HEK293 (cell line): ENCODE measurements around the gene CLTCL1.

Source experiments
- KLF10 ChIP-seq: fragments of 450-650 bp; IDR thresholded peaks from 2 replicates; pipeline ENCODE4 v1.5.1; 2018; ENCODE audit warnings: missing biosample characterization, mild to moderate bottlenecking, missing genetic modification characterization
- MYNN ChIP-seq: fragments of 450-650 bp; formaldehyde crosslinking; IDR thresholded peaks from 2 replicates; pipeline ENCODE4 v1.5.1; 2016; ENCODE audit warnings: missing biosample characterization, missing genetic modification characterization, borderline replicate concordance
- SCRT2 ChIP-seq: fragments of 450-650 bp; formaldehyde crosslinking; IDR thresholded peaks from 2 replicates; pipeline ENCODE4 v1.5.1; 2016; ENCODE audit warnings: missing biosample characterization, missing genetic modification characterization
- SETDB1 ChIP-seq: IDR thresholded peaks from one replicate; pipeline ENCODE4 v1.6.1; 2017; ENCODE audit warnings: mild to moderate bottlenecking, low read length, moderate library complexity, mixed read lengths; ENCODE audit not compliant: insufficient read length
- TCF7L2 ChIP-seq: IDR thresholded peaks from 2 replicates; pipeline ENCODE4 v1.6.1; 2011; ENCODE audit warnings: low read depth, mild to moderate bottlenecking, inconsistent platforms, low read length, moderate library complexity, borderline replicate concordance
- ZBTB17 ChIP-seq: fragments of 450-650 bp; formaldehyde crosslinking; IDR thresholded peaks from 2 replicates; pipeline ENCODE4 v1.5.1; 2016; ENCODE audit warnings: missing biosample characterization, missing genetic modification characterization
- ZBTB20 ChIP-seq: fragments of 450-650 bp; formaldehyde crosslinking; IDR thresholded peaks from 2 replicates; pipeline ENCODE4 v1.5.1; 2016; ENCODE audit warnings: missing biosample characterization, missing genetic modification characterization
- ZBTB21 ChIP-seq: fragments of 450-650 bp; formaldehyde crosslinking; IDR thresholded peaks from 2 replicates; pipeline ENCODE4 v1.5.1; 2017; ENCODE audit warnings: missing biosample characterization, missing genetic modification characterization
- ZBTB26 ChIP-seq: fragments of 450-650 bp; formaldehyde crosslinking; optimal IDR thresholded peaks from 2 replicates; pipeline ENCODE3; 2016; ENCODE audit warnings: missing biosample characterization, mild to moderate bottlenecking, missing genetic modification characterization
- ZBTB44 ChIP-seq: fragments of 450-650 bp; IDR thresholded peaks from 2 replicates; pipeline ENCODE4 v1.5.1; 2018; ENCODE audit warnings: missing biosample characterization, mild to moderate bottlenecking, missing genetic modification characterization
- ZFP69B ChIP-seq: fragments of 450-650 bp; formaldehyde crosslinking; IDR thresholded peaks from 2 replicates; pipeline ENCODE4 v1.5.1; 2016; ENCODE audit warnings: missing biosample characterization, missing genetic modification characterization
- ZNF121 ChIP-seq: fragments of 450-650 bp; formaldehyde crosslinking; IDR thresholded peaks from 2 replicates; pipeline ENCODE4 v1.5.1; 2016; ENCODE audit warnings: missing biosample characterization, missing genetic modification characterization
- ZNF140 ChIP-seq: fragments of 450-650 bp; formaldehyde crosslinking; IDR thresholded peaks from 2 replicates; pipeline ENCODE4 v1.5.1; 2016; ENCODE audit warnings: missing biosample characterization, missing genetic modification characterization
- ZNF169 ChIP-seq: fragments of 450-650 bp; formaldehyde crosslinking; IDR thresholded peaks from 2 replicates; pipeline ENCODE4 v1.5.1; 2016; ENCODE audit warnings: missing biosample characterization, missing genetic modification characterization
- ZNF214 ChIP-seq: fragments of 450-650 bp; formaldehyde crosslinking; IDR thresholded peaks from 2 replicates; pipeline ENCODE4 v1.5.1; 2017; ENCODE audit warnings: missing biosample characterization, mild to moderate bottlenecking, missing genetic modification characterization, borderline replicate concordance
- ZNF223 ChIP-seq: fragments of 450-650 bp; formaldehyde crosslinking; IDR thresholded peaks from 2 replicates; pipeline ENCODE4 v1.5.1; 2016; ENCODE audit warnings: missing biosample characterization, missing genetic modification characterization
- ZNF24 ChIP-seq: fragments of 450-650 bp; formaldehyde crosslinking; IDR thresholded peaks from 2 replicates; pipeline ENCODE4 v1.5.1; 2016; ENCODE audit warnings: missing biosample characterization, missing genetic modification characterization
- ZNF26 ChIP-seq: fragments of 450-650 bp; formaldehyde crosslinking; IDR thresholded peaks from 2 replicates; pipeline ENCODE4 v1.5.1; 2016; ENCODE audit warnings: missing biosample characterization, missing genetic modification characterization
- ZNF292 ChIP-seq: fragments of 450-650 bp; formaldehyde crosslinking; IDR thresholded peaks from 2 replicates; pipeline ENCODE4 v1.5.1; 2016; ENCODE audit warnings: low read depth, missing biosample characterization, missing genetic modification characterization, borderline replicate concordance
- ZNF354C ChIP-seq: fragments of 450-650 bp; formaldehyde crosslinking; IDR thresholded peaks from 2 replicates; pipeline ENCODE4 v1.5.1; 2016; ENCODE audit warnings: missing biosample characterization, missing genetic modification characterization, low read depth, borderline replicate concordance
- ZNF394 ChIP-seq: fragments of 450-650 bp; formaldehyde crosslinking; IDR thresholded peaks from 2 replicates; pipeline ENCODE4 v1.5.1; 2016; ENCODE audit warnings: missing biosample characterization, missing genetic modification characterization, mild to moderate bottlenecking, moderate library complexity, borderline replicate concordance
- ZNF488 ChIP-seq: fragments of 450-650 bp; formaldehyde crosslinking; IDR thresholded peaks from 2 replicates; pipeline ENCODE4 v1.5.1; 2016; ENCODE audit warnings: missing biosample characterization, missing genetic modification characterization
- ZNF549 ChIP-seq: fragments of 450-650 bp; IDR thresholded peaks from 2 replicates; pipeline ENCODE4 v1.5.1; 2018; ENCODE audit warnings: missing biosample characterization, missing genetic modification characterization, mild to moderate bottlenecking, inconsistent platforms, moderate library complexity
- ZNF555 ChIP-seq: fragments of 450-650 bp; formaldehyde crosslinking; conservative IDR thresholded peaks from 2 replicates; pipeline ENCODE4 v1.5.1; 2017; ENCODE audit warnings: missing biosample characterization, mild to moderate bottlenecking, missing genetic modification characterization, inconsistent platforms
- ZNF621 ChIP-seq: fragments of 450-650 bp; formaldehyde crosslinking; IDR thresholded peaks from 2 replicates; pipeline ENCODE4 v1.5.1; 2017; ENCODE audit warnings: missing biosample characterization, missing genetic modification characterization
- ZNF629 ChIP-seq: fragments of 450-650 bp; formaldehyde crosslinking; IDR thresholded peaks from 2 replicates; pipeline ENCODE4 v1.5.1; 2017; ENCODE audit warnings: missing biosample characterization, missing genetic modification characterization
- ZNF654 ChIP-seq: fragments of 450-650 bp; formaldehyde crosslinking; IDR thresholded peaks from 2 replicates; pipeline ENCODE4 v1.5.1; 2016; ENCODE audit warnings: low read depth, missing biosample characterization, missing genetic modification characterization
- ZNF664 ChIP-seq: fragments of 450-650 bp; formaldehyde crosslinking; IDR thresholded peaks from 2 replicates; pipeline ENCODE4 v1.5.1; 2016; ENCODE audit warnings: missing biosample characterization, missing genetic modification characterization
- ZNF670 ChIP-seq: fragments of 450-650 bp; formaldehyde crosslinking; IDR thresholded peaks from 2 replicates; pipeline ENCODE4 v1.5.1; 2016; ENCODE audit warnings: missing biosample characterization, missing genetic modification characterization, low read depth
- ZNF704 ChIP-seq: fragments of 450-650 bp; formaldehyde crosslinking; IDR thresholded peaks from 2 replicates; pipeline ENCODE4 v1.5.1; 2016; ENCODE audit warnings: missing biosample characterization, missing genetic modification characterization
- ZNF747 ChIP-seq: fragments of 450-650 bp; formaldehyde crosslinking; IDR thresholded peaks from 2 replicates; pipeline ENCODE4 v1.5.1; 2016; ENCODE audit warnings: missing biosample characterization, missing genetic modification characterization
- ZSCAN16 ChIP-seq: fragments of 450-650 bp; formaldehyde crosslinking; IDR thresholded peaks from 2 replicates; pipeline ENCODE4 v1.5.1; 2016; ENCODE audit warnings: missing biosample characterization, missing genetic modification characterization
- ZSCAN4 ChIP-seq: fragments of 450-650 bp; formaldehyde crosslinking; IDR thresholded peaks from 2 replicates; pipeline ENCODE4 v1.5.1; 2017; ENCODE audit warnings: missing biosample characterization, missing genetic modification characterization

The CLTCL1 gene

GRCh38 chr22:19174106-19175025 lies 117.2 kb downstream of the CLTCL1 start (continued):
- TF ChIP-seq ZBTB26 (tag by site-specific recombination): peak; percentile 14
- TF ChIP-seq ZNF670 (tag by site-specific recombination): no peak
- TF ChIP-seq ZBTB17 (tag by site-specific recombination): peak; percentile 51; the same call in 1 of the 2 replicates
- no peak for TF ChIP-seq ZFP69B (tag by site-specific recombination)
- TF ChIP-seq ZNF26 (tag by site-specific recombination): no peak
- TF ChIP-seq SCRT2 (tag by site-specific recombination): peak; percentile 61; the same call in 1 of the 2 replicates
- no peak for TF ChIP-seq ZNF214 (tag by site-specific recombination)
- TF ChIP-seq SETDB1: no peak
- no peak for TF ChIP-seq ZNF121 (tag by site-specific recombination)
- no peak for TF ChIP-seq MYNN (tag by site-specific recombination)
- no peak for TF ChIP-seq ZNF354C (tag by site-specific recombination)
- peak; percentile 24; the same call in 1 of the 2 replicates for TF ChIP-seq ZBTB20 (tag by site-specific recombination)
- no peak for TF ChIP-seq ZNF555 (tag by site-specific recombination)
- TF ChIP-seq TCF7L2: no peak
- no peak for TF ChIP-seq ZBTB21 (tag by site-specific recombination)
- TF ChIP-seq ZNF629: peak; percentile 36; the same call in 1 of the 2 replicates
- no peak for TF ChIP-seq ZNF292 (tag by site-specific recombination)
- TF ChIP-seq ZNF394 (tag by site-specific recombination): peak; percentile 28; the same call in 1 of the 2 replicates
- no peak for TF ChIP-seq ZNF549
- TF ChIP-seq ZNF654: no peak
- peak; percentile 44; the same call in 1 of the 2 replicates for TF ChIP-seq KLF10
- no peak for TF ChIP-seq ZNF169
- TF ChIP-seq ZBTB44: no peak
- TF ChIP-seq ZNF24 (tag by site-specific recombination): no peak
- TF ChIP-seq ZNF704 (tag by site-specific recombination): no peak
- no peak for TF ChIP-seq ZNF747
- TF ChIP-seq ZSCAN16 (tag by site-specific recombination): no peak
- TF ChIP-seq ZSCAN4 (tag by site-specific recombination): no peak
- no peak for TF ChIP-seq ZNF140 (tag by site-specific recombination)
- TF ChIP-seq ZNF488: no peak
- no peak for TF ChIP-seq ZNF223 (tag by site-specific recombination)
- no peak for TF ChIP-seq ZNF664
- no peak for TF ChIP-seq ZNF621 (tag by site-specific recombination)
